Esophagus squamous epithelium (tissue), 5 donors: ENCODE measurements around the gene MAN2A2. TPM values are rescaled to one million over a fixed set of nuclear protein-coding genes. Genes with fewer than 3 reads are reported as not detected.

Experiments
- DNase-seq: peaks from one replicate; lab custom pipeline; 2025; lab: John Stamatoyannopoulos, UW
- H3K27ac ChIP-seq, 4 donors: fragments of 200-600 bp; sonication (generic); one replicate each; pipeline ENCODE4 v1.5.1; 2016 to 2019; ENCODE audit warnings: mild to moderate bottlenecking in 1 of 4
- H3K27me3 ChIP-seq, 4 donors: fragments of 200-600 bp; sonication (generic); 1 replicate in 3 of 4; 2 replicates in 1 of 4; pipeline versions ENCODE4 v1.5.1 to v1.6.0; 2017 to 2021; ENCODE audit warnings: antibody characterized with exemption in 1 of 4
- H3K36me3 ChIP-seq, 3 donors: fragments of 200-600 bp; sonication (generic); one replicate each; pipeline ENCODE4 v1.5.1; 2016 to 2019
- H3K4me1 ChIP-seq, 3 donors: fragments of 200-600 bp; sonication (generic); one replicate each; pipeline ENCODE4 v1.5.1; 2017 to 2019
- H3K4me3 ChIP-seq, 4 donors: fragments of 200-600 bp; sonication (generic); 1 replicate in 3 of 4; 2 replicates in 1 of 4; pipeline ENCODE4 v1.5.1; 2016 to 2019; ENCODE audit warnings: mild to moderate bottlenecking in 2 of 4, moderate library complexity in 1 of 4
- H3K9me3 ChIP-seq, 3 donors: fragments of 200-600 bp; sonication (generic); one replicate each; pipeline ENCODE4 v1.5.1; 2016 to 2019
- CTCF ChIP-seq, 6 experiments: fragments of 450-650 bp in 4 of 6; fragments of 200-600 bp in 2 of 6; sonication (generic) in 2 of 6; IDR thresholded peaks; one replicate each; pipeline ENCODE4 v1.5.1; 2016 to 2019; ENCODE audit warnings: antibody characterized with exemption in 6 of 6, mild to moderate bottlenecking in 4 of 6, moderate library complexity in 4 of 6
- POLR2A ChIP-seq, 4 donors: fragments of 450-650 bp; IDR thresholded peaks; one replicate each; pipeline ENCODE4 v1.6.1; 2017; ENCODE audit warnings: antibody characterized with exemption in 4 of 4, mild to moderate bottlenecking in 4 of 4, moderate library complexity in 3 of 4
- WGBS, 2 donors: methylation state at CpG; one replicate each; pipeline ENCODE4 v1.1.5; 2018; 5-methylcytosine and 5-hydroxymethylcytosine counted together
- intact Hi-C: fragments of 100-400 bp; cut with DNase I; formaldehyde crosslinking; loops from one replicate; pipeline ENCODE4 v1.15.0; 2022
- total RNA-seq, 4 donors: library from RNA; depleted of rRNA; stranded (reverse); fragments of >200 nt; gene quantifications; one replicate each; pipeline ENCODE4 v1.1.0, GENCODE V29; 2016
- donor health status: DM: yes; HTN: yes; CAD: no.

Gene MAN2A2
- total RNA-seq, 4 donors from 2014 or later = 9.9 to 25.2 (median 12.1) TPM

GRCh38 chr15:90913398-90913944 is 10.4 kb downstream of the MAN2A2 start:
- no peak overlapping the region for H3K4me3 ChIP-seq
- TF ChIP-seq POLR2A (IDR thresholded peaks at IDR 0.05) (no peak), CTCF (IDR thresholded peaks at IDR 0.05) (no peak)
- no peaks in the 10 kb centered on the region for H3K4me1 ChIP-seq
- intact Hi-C loops = no loop called here
- no peaks in the 10 kb centered on the region for H3K9me3 ChIP-seq
- H3K27ac ChIP-seq = no peak overlapping the region
- H3K36me3 ChIP-seq = peaks cover 51 to 100% (median 56%) of the 10 kb centered on the region in 3 donors
- 80% methylated on average over 2 of the region's 12 CpGs; no CpG with 5 or more reads in 1 of the 2 donors for WGBS, 2 donors
- no peak for DNase-seq
- no peaks in the 10 kb centered on the region for H3K27me3 ChIP-seq

DNA sequence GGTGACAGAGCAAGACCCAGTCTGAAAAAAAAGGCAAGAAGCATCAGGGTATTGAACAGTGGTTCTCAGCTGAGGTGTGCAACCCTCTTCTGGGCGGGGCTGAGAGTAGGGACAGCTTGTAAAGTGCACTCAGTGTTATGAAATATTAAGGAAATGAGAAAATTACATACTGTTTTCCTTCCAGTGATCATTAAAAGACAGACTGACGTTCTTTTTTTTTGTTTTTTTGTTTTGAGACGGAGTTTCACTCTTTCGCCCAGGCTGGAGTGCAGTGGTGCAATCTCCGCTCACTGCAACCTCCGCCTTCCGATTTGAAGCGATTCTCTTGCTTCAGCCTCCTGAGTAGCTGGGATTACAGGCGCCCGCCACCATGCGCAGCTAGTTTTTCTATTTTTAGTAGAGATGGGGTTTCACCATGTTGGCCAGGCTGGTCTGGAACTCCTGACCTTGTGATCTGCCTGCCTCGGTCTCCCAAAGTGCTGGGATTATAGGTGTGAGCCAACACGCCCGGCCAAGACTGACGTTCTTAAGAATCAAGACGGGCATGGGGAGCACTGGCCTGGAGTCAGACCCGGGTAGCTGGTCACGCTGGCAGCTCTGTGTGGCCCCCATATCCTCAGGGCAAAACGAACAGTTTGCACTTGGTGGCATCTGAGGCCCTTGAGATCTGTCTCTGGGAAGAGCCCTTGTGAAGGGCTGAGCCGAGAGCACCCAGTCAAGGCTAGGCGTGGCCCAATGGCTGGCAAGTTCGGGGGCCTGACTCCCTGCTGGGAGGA is 11.4 kb downstream of the MAN2A2 start:
- H3K36me3 ChIP-seq = peaks cover 60 to 100% (median 61%) of the 10 kb centered on the region in 3 donors

DNA sequence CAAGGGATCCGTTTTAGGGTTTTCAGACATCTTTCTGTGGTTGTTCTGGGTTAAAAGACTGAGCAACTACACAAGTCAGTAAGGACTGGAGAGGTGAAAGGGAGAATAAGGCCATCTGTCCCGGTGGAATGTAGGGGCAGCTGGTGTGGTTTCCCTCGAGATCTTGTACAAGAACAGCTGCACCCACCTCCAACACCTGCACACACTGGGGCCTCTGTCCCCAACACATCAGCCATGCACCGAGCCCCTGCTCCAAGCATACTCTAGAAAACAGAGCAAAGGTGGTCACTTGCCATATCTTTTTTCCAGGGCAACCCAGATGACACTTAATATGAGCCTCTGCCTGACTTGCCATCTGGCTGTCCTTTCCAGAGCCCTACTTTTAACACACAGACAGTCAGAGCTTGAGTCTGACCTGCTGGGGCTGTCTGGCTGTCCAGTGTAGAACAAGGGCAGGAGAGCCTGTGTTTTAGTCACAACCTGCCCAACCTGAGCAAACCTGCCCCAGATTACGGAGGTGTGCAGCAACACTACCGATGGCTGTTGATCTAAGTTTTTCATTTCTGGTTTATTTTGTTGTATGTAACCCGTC is 12.2 kb downstream of the MAN2A2 start:
- Histone ChIP-seq H3K9me3 (no peaks in the 10 kb centered on the region), H3K36me3 (peaks cover 63 to 100% (median 69%) of the 10 kb centered on the region in 3 donors), H3K27ac (no peak overlapping the region), H3K4me1 (no peaks in the 10 kb centered on the region), H3K27me3 (no peaks in the 10 kb centered on the region), H3K4me3 (no peak overlapping the region)
- DNase-seq = no peak
- 77 to 78% methylated on average over 6 to 7 of the region's 7 CpGs for WGBS, 2 donors
- TF ChIP-seq CTCF (IDR thresholded peaks at IDR 0.05) (no peak), POLR2A (IDR thresholded peaks at IDR 0.05) (no peak)
- intact Hi-C loops = no loop called here

More for the DNA sequence above, 11.4 kb downstream of the MAN2A2 start:
- no peaks in the 10 kb centered on the region for H3K9me3 ChIP-seq
- WGBS, 2 donors = 76 to 84% methylated on average over 14 to 20 of the region's 22 CpGs
- no peaks in the 10 kb centered on the region for H3K27me3 ChIP-seq
- H3K4me3 ChIP-seq = no peak overlapping the region
- no peak for DNase-seq
- intact Hi-C loops = no loop called here
- no peak for TF ChIP-seq POLR2A (IDR thresholded peaks at IDR 0.05)
- TF ChIP-seq CTCF (IDR thresholded peaks at IDR 0.05) = no peak
- H3K4me1 ChIP-seq = no peaks in the 10 kb centered on the region
- peak overlapping the region in 1 of 4 donors; percentile 39 for H3K27ac ChIP-seq

GRCh38 chr15:90915808-90916440 is 12.8 kb downstream of the MAN2A2 start:
- 77 to 83% methylated on average over 15 to 19 of the region's 25 CpGs for WGBS, 2 donors
- H3K4me1 ChIP-seq = no peaks in the 10 kb centered on the region
- no peaks in the 10 kb centered on the region for H3K9me3 ChIP-seq
- peak; percentile 12 for DNase-seq
- TF ChIP-seq CTCF (IDR thresholded peaks at IDR 0.05) = no peak
- H3K4me3 ChIP-seq = no peak overlapping the region
- intact Hi-C loops = no loop called here
- no peaks in the 10 kb centered on the region for H3K27me3 ChIP-seq
- H3K27ac ChIP-seq = peak overlapping the region in 1 of 4 donors; percentile 2
- H3K36me3 ChIP-seq = peaks cover 61 to 100% (median 64%) of the 10 kb centered on the region in 3 donors
